KBM-7 (cell line): ENCODE data around the gene WDR12.

ENCODE experiments used
- DNase-seq: peaks from one replicate; pipeline ENCODE4 v3.0.0-alpha.2; 2015
- in situ Hi-C: fragments of 300-500 bp; cut with MboI; formaldehyde crosslinking; loops from 2 replicates; pipeline ENCODE4 v1.14.3; 2020; ENCODE audit warnings: low sequenced_read_pairs, low pct_unique_long_range_greater_than_20kb, mixed read lengths

The WDR12 gene

GRCh38 chr2:202824901-202825300 lies 86.6 kb downstream of the WDR12 start:
- no peak for DNase-seq
- in situ Hi-C loops = no loop called here
